ENCODE results near the gene MICU2. TPM values are rescaled to one million over a fixed set of nuclear protein-coding genes. Genes with fewer than 3 reads are reported as not detected.

Gene MICU2
- total and polyA plus RNA-seq, 12 donors, result 46.7 to 65.5 (median 59.5) TPM

GRCh38 chr13:21625366-21625765 lies 21.4 kb upstream of the MICU2 start:
- TF ChIP-seq CTCF (IDR thresholded peaks at IDR 0.05), result peak in 8 of 9 donors; percentile 9 to 60 (median 47)
- H3K4me1 ChIP-seq, result no peaks in the 10 kb centered on the region
- intact Hi-C loops (cut with DNase I), result no loop called here
- H3K36me3 ChIP-seq, result no peaks in the 10 kb centered on the region
- H3K27ac ChIP-seq, result no peak overlapping the region
- DNase-seq (no peak), ATAC-seq (peak in 2 of 8 donors; percentile 38 to 47)
- WGBS, 2 donors, result 51 to 53% methylated on average over 8 of the region's 8 CpGs
- H3K9me3 ChIP-seq, result peaks cover 0 to 1% (median 0%) of the 10 kb centered on the region in 11 donors
- peaks cover 0 to 14% (median 0%) of the 10 kb centered on the region in 7 donors for H3K27me3 ChIP-seq
- no peak overlapping the region for H3K4me3 ChIP-seq

- DNase-seq, result no peak
- Histone ChIP-seq H3K4me3 (no peak overlapping the region), H3K27ac (no peak overlapping the region), H3K27me3 (peaks cover 0 to 32% (median 18%) of the 10 kb centered on the region in 7 donors), H3K36me3 (no peaks in the 10 kb centered on the region), H3K4me1 (no peaks in the 10 kb centered on the region), H3K9me3 (no peaks in the 10 kb centered on the region)
- intact Hi-C loops (cut with DNase I), result no loop called here
- 62% methylated on average over 3 of the region's 3 CpGs for WGBS, 2 donors
- ATAC-seq, result no peak
- no peak for TF ChIP-seq CTCF (IDR thresholded peaks at IDR 0.05)
Measured at GRCh38 chr13:21620861-21621260, 16.9 kb upstream of the MICU2 start.

GRCh38 chr13:21619633-21620220 lies 15.8 kb upstream of the MICU2 start:
- WGBS, 2 donors, result 74 to 75% methylated on average over 3 of the region's 3 CpGs
- H3K4me3 ChIP-seq, result no peak overlapping the region
- H3K27me3 ChIP-seq, result peaks cover 0 to 32% (median 18%) of the 10 kb centered on the region in 7 donors
- DNase-seq, result no peak
- H3K4me1 ChIP-seq, result no peaks in the 10 kb centered on the region
- TF ChIP-seq CTCF (IDR thresholded peaks at IDR 0.05), result no peak
- H3K27ac ChIP-seq, result no peak overlapping the region
- no peaks in the 10 kb centered on the region for H3K9me3 ChIP-seq
- no peak for ATAC-seq
- no peaks in the 10 kb centered on the region for H3K36me3 ChIP-seq
- intact Hi-C loops (cut with DNase I), result no loop called here

DNA sequence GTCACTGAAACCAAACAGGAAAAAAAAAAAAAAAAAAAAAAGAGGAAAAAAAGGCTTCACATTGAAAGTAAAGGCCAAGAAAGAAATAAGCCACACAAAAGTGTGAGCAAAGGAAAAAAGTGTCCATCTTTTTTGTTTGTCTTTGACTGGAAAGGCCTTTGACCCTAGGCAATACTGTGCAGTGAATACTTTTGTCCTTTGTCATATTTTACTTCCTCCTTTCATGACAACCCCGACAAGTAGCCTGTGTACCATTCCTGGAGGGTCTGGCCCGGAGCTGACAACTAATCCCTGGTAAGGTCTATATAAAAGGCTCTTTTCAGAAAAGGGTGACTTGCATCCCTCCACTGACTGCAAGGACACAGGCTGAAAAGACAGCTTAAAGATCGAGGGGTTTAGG lies 12.9 kb upstream of the MICU2 start:
- Histone ChIP-seq H3K27me3 (peaks cover 0 to 29% (median 18%) of the 10 kb centered on the region in 7 donors), H3K4me1 (no peaks in the 10 kb centered on the region), H3K27ac (no peak overlapping the region), H3K9me3 (no peaks in the 10 kb centered on the region), H3K4me3 (peak overlapping the region in 1 of 10 donors; percentile 10), H3K36me3 (no peaks in the 10 kb centered on the region)
- TF ChIP-seq CTCF (IDR thresholded peaks at IDR 0.05), result no peak
- WGBS, 2 donors, result 57 to 64% methylated on average over 3 of the region's 3 CpGs
- intact Hi-C loops (cut with DNase I), result no loop called here
- ATAC-seq (no peak), DNase-seq (no peak)

Data from heart right ventricle (tissue), 16 donors.